HG02970 (cell line): ENCODE results near the gene NECTIN2.

Source experiments
- ATAC-seq: cut with Tn5 transposase; IDR thresholded peaks from one replicate; pipeline ENCODE4 v1.9.1; 2021; ENCODE audit warnings: mild to moderate bottlenecking, moderate library complexity, moderate number of reproducible peaks; ENCODE audit not compliant: unreplicated experiment, low FRiP score

NECTIN2 gene

DNA sequence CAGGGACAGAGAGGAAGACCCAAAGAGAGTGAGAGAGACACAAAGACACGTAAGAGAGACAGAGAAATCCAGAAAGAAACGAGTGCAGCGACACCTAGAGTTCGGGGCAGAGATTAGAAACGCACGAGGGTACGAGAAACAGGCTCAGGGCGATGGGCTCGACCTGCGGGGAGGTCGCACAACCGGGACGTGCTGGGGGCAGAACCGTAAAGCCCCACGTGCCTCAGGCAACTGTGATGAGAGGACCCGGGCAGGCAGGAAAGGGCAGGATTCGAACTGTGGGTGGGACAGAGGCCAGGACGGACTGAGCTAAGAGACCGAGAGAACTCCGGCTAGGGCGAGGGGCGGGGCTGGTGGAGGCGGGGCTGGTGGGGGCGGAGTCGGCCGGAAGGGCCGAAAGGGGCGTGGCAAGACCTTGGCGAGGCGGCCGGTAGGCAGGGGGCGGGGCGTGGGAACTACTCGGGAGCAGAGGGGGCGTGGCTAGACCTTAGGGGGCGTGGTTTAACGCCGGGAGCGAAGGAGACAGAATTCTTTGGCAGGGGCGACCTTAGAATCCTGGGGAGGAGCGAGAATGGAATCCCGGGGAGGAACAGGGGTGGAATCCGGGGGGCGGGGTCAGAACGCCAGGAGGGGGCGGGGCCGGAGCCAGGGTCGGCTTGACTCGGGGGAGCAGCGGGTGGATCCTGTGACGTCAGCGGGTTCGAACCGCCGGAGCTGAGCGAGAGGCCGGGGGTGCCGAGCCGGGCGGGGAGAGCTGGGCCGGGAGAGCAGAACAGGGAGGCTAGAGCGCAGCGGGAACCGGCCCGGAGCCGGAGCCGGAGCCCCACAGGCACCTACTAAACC, at the start of gene NECTIN2:
NECTIN2 (plus strand) TSS at position 686 of the 843 bp plus-strand sequence. CDS start 229 bp downstream, outside the sequence.
- ATAC-seq: peak; percentile 44

DNA sequence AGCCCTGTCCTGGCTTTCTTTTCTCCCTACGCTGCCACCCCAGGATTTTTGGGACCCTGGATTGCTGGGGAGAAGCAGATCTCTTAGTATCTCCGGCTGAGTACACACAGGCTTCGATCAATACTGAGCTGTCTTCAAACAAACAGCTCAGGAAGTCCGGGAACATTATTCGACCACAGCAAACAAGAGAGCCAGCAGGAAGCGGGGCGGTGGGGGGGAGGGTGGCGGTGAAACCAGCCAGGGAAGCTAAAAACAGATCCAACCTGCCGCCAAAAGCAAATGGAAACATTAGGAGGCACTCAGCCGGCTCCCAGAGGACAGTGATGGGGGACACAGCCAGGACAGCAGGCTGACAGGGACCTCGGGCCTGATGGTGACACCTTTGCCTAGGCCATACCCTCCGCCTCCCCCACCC, 49.4 kb upstream of the NECTIN2 start:
- ATAC-seq: no peak

DNA sequence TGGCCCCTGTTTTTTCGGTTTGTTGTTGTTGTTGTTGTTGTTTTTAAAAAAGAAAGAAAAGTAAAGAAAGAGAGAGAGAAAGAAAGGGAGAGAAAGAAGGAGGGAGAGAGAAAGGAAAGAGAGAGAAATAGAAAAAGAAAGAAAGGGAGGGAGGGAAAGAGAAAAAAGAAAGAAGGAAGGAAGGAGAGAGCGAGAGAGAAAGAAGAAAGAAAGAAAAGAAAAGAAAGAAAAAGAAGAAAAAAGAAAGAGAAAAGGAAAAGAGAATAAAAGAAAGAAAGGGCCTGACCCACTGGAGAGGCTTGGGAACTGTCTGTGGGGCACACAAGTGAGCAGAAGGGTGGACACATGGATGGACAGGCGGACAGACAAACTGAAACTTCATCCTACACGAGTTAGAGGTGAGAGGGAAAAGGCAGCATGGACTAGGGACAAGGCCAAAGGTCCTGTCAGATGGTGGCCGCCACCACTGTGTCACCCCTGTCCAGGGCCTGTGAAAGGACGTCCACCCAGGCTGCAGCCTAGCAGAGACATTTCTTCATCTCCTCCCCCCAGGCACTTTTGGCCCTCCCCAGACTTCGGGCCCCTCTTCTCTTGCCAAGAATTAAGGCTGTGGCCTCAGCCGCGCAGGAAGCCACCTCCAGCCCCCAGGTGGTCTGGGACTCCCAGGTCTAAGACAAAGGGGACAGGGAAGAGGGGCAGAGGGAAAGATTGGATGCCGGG, 46.3 kb upstream of the NECTIN2 start:
- ATAC-seq: no peak

DNA sequence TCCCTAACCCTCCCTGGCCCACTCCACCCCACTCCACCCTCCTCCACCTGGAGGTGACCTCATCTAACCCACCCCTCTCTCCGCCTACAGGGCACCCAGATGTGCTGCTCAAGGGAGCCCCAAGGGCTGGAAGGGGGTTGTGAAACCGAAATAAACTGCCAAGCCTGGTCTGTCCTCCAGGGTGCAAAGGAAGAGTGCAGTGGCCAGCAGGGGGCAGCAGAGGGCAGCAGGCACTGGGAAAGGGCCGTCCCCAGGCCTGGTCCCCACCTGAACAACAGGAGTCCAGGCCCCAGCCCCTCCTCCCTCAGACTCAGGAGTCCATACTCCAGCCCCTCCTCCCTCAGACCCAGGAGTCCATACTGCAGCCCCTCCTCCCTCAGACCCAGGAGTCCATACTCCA, 45.6 kb upstream of the NECTIN2 start:
- ATAC-seq: no peak

DNA sequence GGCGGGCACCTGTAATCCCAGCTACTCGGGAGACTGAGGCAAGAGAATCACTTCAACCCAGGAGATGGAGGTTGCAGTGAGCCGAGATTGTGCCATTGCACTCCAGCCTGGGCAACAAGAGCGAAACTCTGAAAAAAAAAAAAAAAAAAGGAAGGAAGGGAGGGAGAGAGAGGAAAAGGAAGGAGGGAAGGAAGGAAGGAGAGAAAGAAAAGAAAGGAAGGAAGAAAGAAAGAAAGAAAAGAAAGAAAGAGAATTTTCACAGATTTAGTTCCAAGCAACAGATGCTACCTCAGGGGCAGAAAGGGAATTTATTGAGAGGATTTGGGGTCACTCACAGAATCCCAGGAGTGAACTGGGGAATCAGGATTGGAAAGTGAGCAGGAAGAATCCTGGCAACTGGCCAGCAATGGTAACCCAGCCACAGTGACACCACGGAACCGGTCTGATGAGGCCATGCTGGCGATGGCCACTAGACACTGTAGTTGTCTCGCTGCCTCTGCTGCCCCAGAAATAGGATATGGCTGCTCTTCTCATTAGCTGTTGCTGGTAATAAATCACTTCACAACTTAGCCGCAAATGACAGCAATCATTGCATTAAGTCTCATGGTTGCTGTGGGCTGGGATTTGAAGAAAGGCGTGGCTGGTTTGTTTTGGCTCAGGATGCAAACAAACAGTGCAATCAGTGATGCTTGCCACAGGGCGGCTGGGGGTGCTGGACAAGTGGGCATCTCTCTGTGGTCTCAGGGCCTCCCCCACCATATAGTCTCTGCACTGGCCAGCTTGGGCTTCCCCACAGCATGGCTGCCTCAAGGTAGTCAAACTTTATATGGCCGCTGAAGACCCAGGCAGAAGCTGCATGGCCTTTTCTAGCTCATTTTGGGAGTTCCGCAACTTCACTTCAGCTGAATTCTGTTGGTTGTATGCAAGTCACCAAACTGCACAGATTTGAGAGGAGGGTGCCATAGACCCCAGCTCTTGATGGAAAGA, 42.4 kb upstream of the NECTIN2 start:
- no peak for ATAC-seq

DNA sequence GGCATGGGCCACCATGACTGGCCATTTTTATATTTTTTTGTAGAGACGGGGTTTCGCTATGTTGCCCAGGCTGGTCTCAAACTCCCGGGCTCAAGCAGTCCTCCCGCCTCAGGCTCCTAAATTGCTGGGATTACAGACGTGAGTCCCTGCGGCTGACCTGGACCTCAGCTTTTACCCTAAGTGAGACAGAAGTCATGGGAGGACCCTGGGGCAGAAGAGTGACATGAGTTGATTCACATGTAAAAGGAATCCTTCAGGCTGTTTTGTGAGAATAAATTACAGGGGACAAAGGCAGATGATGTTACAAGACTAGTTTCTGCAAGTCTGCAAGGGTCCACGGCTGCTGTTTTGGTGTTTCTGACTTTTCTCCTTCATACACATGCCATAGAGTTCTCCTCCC, 39.8 kb upstream of the NECTIN2 start:
- no peak for ATAC-seq

DNA sequence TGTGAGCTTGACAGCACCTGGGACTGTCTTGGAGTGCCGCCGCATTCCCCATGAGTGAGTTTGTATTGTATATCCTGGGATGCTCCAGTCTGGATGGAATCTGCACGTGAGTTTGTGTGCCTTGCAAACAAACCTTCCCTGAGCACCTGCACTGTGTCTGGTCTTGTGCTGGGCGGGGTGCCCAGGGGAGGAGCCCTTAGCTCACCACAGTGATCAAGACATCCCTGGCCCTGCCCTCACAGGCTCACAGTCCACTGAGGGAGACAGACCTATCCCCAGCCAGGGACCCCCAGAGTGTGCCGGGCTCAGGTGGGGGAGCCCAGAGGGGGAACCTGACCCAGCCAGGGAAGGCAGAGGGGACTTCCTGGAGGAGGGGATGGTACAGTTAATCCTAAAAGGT, 38.9 kb upstream of the NECTIN2 start:
- ATAC-seq: no peak

DNA sequence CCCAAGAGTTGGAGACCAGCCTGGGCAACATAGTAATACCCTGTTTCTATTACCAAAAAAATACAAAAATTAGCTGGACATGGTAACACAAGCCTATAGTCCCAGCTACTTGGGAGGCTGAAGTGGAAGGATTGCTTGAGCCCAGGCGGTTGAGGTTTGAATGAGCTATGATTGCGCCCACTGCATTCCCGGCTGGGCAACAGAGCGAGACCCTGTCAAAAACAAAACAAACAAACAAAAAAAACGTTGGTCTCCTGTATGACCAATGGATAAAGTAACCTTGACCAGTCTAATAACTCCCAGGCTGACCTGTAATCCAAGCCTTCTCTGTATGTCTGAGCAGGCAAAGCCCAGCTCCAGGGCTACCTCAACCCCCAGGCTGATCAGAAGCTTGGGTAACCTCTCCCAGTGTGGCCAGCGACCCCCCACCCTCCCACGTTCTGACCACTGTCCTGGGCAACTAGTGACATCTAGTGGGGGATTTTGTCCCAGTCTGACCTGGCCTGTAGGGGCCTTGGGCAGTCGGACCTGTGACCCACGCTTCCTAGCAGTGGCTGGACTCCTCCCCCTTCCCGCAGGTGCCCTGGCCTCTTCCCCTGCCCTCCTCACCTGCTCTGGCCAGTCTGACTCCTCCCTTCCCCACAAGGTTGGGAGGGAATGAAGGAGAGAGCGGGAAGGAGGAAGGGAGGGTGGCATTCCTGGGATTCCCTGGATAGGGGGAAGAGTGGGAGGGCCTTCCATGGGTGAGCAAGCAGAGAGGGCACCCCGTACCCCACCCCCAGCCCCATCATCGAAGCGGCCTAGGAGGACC, 38.2 kb upstream of the NECTIN2 start:
- ATAC-seq: no peak

DNA sequence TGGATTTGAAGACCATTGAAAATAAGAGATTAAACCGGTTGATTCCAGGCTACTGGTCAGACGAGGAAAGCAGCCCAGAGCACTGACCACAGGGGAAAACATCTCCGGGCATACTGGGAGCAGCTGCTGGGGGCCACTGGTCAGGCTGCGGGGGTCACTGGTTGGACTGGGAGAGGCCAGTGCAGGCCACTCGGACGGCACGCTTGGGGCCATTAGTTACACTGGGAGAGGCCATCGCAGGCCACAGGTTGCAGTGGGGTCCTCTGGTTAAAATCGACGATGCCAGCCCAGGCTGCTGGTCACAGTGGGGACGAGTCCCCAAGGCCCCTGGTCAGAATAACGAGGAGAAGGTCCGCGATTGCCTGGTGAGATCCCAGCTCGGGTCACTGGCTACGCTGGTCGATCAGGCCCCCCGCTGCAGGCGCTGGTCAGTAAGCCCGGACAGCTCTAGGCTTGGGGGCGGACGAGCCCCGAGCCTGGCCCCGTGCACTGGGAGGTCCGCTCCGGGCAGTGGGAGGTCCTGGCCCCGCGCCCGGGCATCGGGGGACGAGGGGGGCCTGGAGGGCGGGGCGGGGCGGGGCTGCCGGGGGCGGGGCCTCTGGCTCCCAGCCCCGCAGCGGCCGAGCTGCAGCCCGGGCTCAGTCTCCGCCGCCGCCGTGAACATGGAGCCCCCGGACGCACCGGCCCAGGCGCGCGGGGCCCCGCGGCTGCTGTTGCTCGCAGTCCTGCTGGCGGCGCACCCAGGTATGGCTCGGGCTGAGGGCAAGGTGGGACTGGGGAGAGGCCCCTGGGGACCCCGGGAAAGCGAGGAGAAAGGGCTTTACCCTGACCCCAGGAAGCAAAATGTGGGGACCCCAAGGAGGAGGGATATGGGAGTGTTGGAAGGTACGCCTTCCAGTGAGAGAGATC, 37.4 kb upstream of the NECTIN2 start, which contains the start of gene BCAM:
BCAM (plus strand) TSS at position 641 of the 909 bp plus-strand sequence; CDS start at position 663, 22 bp downstream.
- no peak for ATAC-seq

DNA sequence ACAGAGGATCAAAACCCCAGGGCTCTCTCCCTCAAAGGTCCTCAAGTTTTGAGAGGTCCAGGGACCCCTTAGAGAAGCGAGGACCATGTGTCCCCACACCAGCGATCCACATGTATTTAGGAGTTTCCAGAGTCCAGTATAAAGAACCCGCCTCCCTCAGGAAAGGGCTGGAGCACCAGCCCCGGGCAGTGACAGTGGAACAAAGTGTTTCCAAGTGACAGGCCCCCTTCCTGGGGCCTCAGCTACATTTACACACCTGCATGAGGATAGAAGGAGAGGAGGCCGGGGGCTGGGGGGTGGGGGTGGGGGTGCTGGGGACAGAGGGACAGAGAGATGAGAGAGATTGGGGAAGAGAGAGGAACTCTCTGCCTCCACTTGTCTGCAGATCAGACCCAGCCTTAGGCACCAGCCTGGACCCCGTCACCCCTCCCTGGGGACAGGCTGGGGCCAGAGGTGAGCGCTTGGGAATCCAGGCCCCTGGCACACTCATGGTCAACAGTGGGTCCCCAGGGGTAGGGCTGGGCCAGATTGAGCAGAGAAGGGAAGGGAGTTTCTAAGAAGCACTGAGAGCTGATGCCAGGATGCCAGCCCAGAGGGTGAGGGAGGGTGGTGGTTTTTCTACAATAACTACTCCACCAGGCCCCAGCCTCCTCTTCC, 36.4 kb upstream of the NECTIN2 start:
- no peak for ATAC-seq

DNA sequence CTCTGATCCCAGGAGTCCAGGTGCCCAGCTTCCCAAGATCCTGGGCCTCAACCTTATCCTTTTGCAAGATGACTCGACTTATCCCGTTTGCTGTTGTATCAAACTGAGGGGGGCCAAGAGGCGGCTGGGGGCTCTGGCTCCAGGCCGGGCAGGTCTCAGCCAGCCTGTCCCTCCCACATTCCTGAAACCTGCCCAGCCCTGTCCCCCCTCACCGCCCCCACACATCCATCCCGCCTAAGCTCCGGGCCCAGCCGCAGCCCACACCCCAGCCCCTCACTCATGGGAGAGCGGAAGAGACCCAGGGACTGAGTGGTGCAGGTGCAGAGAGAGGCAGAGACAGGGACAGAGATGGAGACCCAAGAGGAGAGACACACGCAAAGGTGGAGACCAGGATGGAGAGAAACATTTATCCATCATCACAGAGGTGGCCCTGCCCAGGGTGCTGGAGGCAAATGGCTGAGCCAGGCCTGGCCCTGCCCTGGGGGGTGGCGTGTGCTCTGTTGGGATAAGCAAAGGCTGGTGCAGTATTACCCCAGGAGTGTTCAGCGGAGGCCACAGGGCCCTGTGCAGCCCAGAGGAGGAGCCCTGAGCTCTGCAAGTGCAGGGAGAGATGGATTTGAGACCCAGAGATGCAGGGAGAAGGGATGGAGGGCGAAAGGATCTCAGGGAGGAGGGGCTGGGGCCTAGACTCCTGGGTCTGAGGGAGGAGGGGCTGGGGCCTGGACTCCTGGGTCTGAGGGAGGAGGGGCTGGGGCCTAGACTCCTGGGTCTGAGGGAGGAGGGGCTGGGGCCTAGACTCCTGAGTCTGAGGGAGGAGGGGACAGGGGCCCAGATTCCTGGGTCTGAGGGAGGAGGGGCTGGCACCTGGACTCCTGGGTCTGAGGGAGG, 35.6 kb upstream of the NECTIN2 start:
- ATAC-seq: no peak

DNA sequence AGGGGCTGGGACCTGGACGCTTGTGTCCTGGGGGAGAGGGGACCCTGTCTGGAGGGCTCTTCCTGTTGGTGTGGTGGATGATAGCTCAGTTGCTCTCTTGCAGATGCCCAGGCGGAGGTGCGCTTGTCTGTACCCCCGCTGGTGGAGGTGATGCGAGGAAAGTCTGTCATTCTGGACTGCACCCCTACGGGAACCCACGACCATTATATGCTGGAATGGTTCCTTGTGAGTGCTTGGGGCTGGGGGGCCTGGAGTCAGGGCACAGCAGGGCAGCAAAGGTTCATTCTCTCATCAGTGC, 35.0 kb upstream of the NECTIN2 start:
- ATAC-seq: no peak

DNA sequence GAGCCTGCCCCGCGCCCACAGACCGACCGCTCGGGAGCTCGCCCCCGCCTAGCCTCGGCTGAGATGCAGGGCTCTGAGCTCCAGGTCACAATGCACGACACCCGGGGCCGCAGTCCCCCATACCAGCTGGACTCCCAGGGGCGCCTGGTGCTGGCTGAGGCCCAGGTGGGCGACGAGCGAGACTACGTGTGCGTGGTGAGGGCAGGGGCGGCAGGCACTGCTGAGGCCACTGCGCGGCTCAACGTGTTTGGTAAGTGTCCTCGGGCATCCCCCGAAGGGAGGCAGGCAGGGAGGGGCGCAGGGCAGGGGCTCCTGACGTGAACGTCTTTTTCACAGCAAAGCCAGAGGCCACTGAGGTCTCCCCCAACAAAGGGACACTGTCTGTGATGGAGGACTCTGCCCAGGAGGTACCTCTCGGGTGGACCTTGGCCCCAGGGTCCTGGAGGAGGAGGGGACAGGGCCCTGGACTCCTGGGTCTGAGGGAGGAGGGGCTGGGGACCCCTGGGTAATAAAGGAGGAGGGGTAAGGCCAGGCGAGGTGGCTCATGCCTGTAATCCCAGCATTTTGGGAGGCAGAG, 33.9 kb upstream of the NECTIN2 start:
- ATAC-seq: no peak

DNA sequence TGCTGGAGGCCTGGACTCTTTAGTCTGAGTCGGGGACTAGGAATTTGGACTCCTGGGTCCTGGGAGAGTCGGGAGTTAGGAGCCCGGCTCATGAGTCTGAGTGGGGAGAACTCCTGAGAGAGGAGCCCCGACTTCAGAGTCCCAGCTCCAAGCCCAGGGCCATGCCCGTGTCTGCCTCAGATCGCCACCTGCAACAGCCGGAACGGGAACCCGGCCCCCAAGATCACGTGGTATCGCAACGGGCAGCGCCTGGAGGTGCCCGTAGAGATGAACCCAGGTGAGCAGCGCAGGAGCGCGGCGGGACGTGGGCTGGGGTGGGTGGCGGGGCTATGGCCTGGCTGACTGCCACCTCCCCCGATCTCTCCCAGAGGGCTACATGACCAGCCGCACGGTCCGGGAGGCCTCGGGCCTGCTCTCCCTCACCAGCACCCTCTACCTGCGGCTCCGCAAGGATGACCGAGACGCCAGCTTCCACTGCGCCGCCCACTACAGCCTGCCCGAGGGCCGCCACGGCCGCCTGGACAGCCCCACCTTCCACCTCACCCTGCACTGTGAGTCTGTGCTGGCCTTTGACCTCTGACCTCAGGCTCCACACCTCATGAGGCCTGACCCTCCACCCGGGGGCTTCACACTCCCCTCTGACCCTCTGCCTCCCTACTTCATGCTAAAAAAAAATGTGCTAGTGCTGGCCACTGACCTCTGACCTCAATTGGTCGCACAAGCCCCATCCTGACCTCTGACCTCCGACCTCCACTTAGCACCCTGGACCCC, 32.8 kb upstream of the NECTIN2 start:
- ATAC-seq: no peak

DNA sequence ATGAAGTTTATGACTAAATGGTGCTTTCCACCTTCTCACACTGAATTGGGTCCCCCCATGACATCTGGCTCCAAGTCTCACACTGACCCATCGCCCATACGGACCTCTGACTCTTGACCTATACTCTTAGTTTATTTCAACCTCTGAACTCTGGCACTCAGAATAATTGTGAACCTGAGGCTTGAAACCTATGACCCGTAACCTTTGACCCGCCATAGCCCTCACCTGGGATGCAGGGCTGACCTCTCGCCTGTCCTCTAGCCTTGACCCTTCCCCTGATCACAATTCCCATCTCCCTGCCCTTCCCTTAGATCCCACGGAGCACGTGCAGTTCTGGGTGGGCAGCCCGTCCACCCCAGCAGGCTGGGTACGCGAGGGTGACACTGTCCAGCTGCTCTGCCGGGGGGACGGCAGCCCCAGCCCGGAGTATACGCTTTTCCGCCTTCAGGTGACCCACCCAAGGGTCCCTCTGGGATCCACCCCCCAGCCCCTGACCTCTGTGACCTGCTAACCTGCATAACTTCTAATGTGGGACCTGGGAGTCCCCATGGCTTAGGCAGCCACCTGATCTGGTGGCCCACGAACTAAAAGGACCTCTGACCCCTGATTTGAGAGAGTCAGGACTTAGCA, 32.1 kb upstream of the NECTIN2 start:
- ATAC-seq: no peak

DNA sequence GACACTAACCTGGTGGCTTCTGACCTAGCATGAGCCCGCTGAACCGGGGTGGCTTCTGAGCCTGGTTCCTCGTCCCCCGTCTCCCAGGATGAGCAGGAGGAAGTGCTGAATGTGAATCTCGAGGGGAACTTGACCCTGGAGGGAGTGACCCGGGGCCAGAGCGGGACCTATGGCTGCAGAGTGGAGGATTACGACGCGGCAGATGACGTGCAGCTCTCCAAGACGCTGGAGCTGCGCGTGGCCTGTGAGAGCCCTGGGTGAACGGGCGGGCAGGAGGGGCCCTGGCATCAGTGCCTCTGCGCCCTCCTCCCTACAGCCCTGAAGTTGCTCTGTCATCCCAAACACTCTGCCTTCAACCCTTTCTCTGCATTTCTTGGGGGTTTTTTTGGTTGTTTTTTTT, 31.6 kb upstream of the NECTIN2 start:
- no peak for ATAC-seq
